Transverse colon (tissue), 4 donors: ENCODE data around the gene ERN2. TPM values are rescaled to one million over a fixed set of nuclear protein-coding genes. Genes with fewer than 3 reads are reported as not detected.
"Not testable (repeated sequence)": the region's sequence is repeated elsewhere in the genome, so short reads cannot be mapped to it uniquely, and the experiment has no call there.

Experiments used
- DNase-seq: peaks from one replicate; pipeline ENCODE4 v3.0.0-alpha.2; 2019
- H3K27ac ChIP-seq, 4 donors: fragments of 200-600 bp; sonication (generic); 2 replicates each; pipeline ENCODE4 v1.5.1; 2016 to 2018; ENCODE audit warnings: inconsistent platforms in 4 of 4
- H3K27me3 ChIP-seq: fragments of 200-600 bp; sonication (generic); 2 replicates; pipeline ENCODE4 v1.5.1; 2017; ENCODE audit warnings: inconsistent platforms
- H3K36me3 ChIP-seq, 4 donors: fragments of 200-600 bp; sonication (generic); 2 replicates each; pipeline ENCODE4 v1.5.1; 2017 to 2019; ENCODE audit warnings: inconsistent platforms in 4 of 4
- H3K4me1 ChIP-seq, 4 donors: fragments of 200-600 bp; sonication (generic); 2 replicates each; pipeline ENCODE4 v1.5.1; 2017 to 2020; ENCODE audit warnings: inconsistent platforms in 4 of 4
- H3K4me3 ChIP-seq, 4 donors: fragments of 200-600 bp; sonication (generic); 1 replicate in 1 of 4; 2 replicates in 3 of 4; pipeline versions ENCODE4 v1.5.1 to v1.6.1; 2017 to 2019; ENCODE audit warnings: inconsistent platforms in 4 of 4
- H3K9me3 ChIP-seq, 2 donors: fragments of 200-600 bp; sonication (generic); 2 replicates each; pipeline ENCODE4 v1.5.1; 2017 to 2019; ENCODE audit warnings: inconsistent platforms in 2 of 2
- EP300 ChIP-seq: sonication (generic); formaldehyde crosslinking; IDR thresholded peaks from one replicate; pipeline ENCODE4 v1.6.1; 2017; ENCODE audit warnings: antibody characterized with exemption, low read depth
- POLR2A ChIP-seq: fragments of 450-650 bp; IDR thresholded peaks from one replicate; pipeline ENCODE4 v1.6.1; 2016; ENCODE audit warnings: antibody characterized with exemption, mild to moderate bottlenecking, moderate library complexity
- POLR2AphosphoS5 ChIP-seq, 3 donors: sonication (generic); formaldehyde crosslinking; IDR thresholded peaks; one replicate each; pipeline ENCODE4 v1.6.1; 2016; ENCODE audit warnings: antibody characterized with exemption in 3 of 3
- WGBS, 2 donors: methylation state at CpG; one replicate each; pipeline ENCODE4 v1.1.5; 2018; ENCODE audit warnings: low coverage in 1 of 2; 5-methylcytosine and 5-hydroxymethylcytosine counted together
- in situ Hi-C, 4 donors: fragments of 200-750 bp; cut with MboI; loops; one replicate each; pipeline versions ENCODE4 v1.15.0 to v1.15.1; 2017; ENCODE audit warnings: low sequenced_read_pairs in 3 of 4, low pct_ligation_motif_present in 1 of 4, low pct_unique_long_range_greater_than_20kb in 1 of 4
- intact Hi-C: fragments of 100-400 bp; cut with DNase I; formaldehyde crosslinking; loops from one replicate; pipeline ENCODE4 v1.15.1; 2023; ENCODE audit warnings: low total_unique reads
- total RNA-seq, 4 donors: library from RNA; depleted of rRNA; stranded (reverse); fragments of >200 nt; gene quantifications; one replicate each; pipeline ENCODE4 v1.1.0, GENCODE V29; 2016
- TF ChIP-seq, protein P1 (sequence below), 5 experiments: fragments of 200-600 bp in 3 of 5; fragments of 450-650 bp in 2 of 5; sonication (generic) in 3 of 5; IDR thresholded peaks; 1 replicate in 2 of 5; 2 replicates in 3 of 5; pipeline ENCODE4 v1.5.1; 2016 to 2017; ENCODE audit warnings: antibody characterized with exemption in 5 of 5, inconsistent platforms in 3 of 5, mild to moderate bottlenecking in 2 of 5, moderate library complexity in 1 of 5

ERN2 gene
- total RNA-seq, 4 donors from 2014 or later = 114 to 408 (median 168) TPM

- 73 to 77% methylated on average over 3 of the region's 3 CpGs for WGBS, 2 donors
Observed at GRCh38 chr16:23724785-23725131, 11.7 kb upstream of the ERN2 start.

GRCh38 chr16:23724096-23724784 lies 11.2 kb upstream of the ERN2 start:
- intact Hi-C loops = no loop called here
- H3K27ac ChIP-seq = no peak overlapping the region
- in situ Hi-C loops = no loop called here
- no peak overlapping the region for H3K4me3 ChIP-seq
- WGBS, 2 donors = 74 to 79% methylated on average over 8 of the region's 8 CpGs
- no peaks in the 10 kb centered on the region for H3K27me3 ChIP-seq
- H3K36me3 ChIP-seq = no peaks in the 10 kb centered on the region
- H3K9me3 ChIP-seq = no peaks in the 10 kb centered on the region
- TF ChIP-seq EP300 (no peak), POLR2A (no peak), POLR2AphosphoS5 (IDR thresholded peaks at IDR 0.05) (no peak)
- TF ChIP-seq, protein P1, sequence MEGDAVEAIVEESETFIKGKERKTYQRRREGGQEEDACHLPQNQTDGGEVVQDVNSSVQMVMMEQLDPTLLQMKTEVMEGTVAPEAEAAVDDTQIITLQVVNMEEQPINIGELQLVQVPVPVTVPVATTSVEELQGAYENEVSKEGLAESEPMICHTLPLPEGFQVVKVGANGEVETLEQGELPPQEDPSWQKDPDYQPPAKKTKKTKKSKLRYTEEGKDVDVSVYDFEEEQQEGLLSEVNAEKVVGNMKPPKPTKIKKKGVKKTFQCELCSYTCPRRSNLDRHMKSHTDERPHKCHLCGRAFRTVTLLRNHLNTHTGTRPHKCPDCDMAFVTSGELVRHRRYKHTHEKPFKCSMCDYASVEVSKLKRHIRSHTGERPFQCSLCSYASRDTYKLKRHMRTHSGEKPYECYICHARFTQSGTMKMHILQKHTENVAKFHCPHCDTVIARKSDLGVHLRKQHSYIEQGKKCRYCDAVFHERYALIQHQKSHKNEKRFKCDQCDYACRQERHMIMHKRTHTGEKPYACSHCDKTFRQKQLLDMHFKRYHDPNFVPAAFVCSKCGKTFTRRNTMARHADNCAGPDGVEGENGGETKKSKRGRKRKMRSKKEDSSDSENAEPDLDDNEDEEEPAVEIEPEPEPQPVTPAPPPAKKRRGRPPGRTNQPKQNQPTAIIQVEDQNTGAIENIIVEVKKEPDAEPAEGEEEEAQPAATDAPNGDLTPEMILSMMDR (IDR thresholded peaks at IDR 0.05) = no peak
- H3K4me1 ChIP-seq = peaks cover 0 to 5% (median under 1%) of the 10 kb centered on the region in 4 donors
- no peak for DNase-seq

More at GRCh38 chr16:23724785-23725131, 11.7 kb upstream of the ERN2 start:
- TF ChIP-seq, protein P1 (IDR thresholded peaks at IDR 0.05) = no peak
- TF ChIP-seq EP300 (no peak), POLR2AphosphoS5 (IDR thresholded peaks at IDR 0.05) (no peak), POLR2A (no peak)
- Histone ChIP-seq H3K27ac (no peak overlapping the region), H3K36me3 (no peaks in the 10 kb centered on the region), H3K9me3 (no peaks in the 10 kb centered on the region), H3K27me3 (no peaks in the 10 kb centered on the region), H3K4me1 (peaks cover 0 to 10% (median 3%) of the 10 kb centered on the region in 4 donors), H3K4me3 (no peak overlapping the region)
- no peak for DNase-seq
- in situ Hi-C loops = loop anchor here in 1 of 4 donors (25.0 kb wide), 1 partner anchor 538 kb away; the partner anchor contains the start of gene CACNG3
- intact Hi-C loops = no loop called here

DNA sequence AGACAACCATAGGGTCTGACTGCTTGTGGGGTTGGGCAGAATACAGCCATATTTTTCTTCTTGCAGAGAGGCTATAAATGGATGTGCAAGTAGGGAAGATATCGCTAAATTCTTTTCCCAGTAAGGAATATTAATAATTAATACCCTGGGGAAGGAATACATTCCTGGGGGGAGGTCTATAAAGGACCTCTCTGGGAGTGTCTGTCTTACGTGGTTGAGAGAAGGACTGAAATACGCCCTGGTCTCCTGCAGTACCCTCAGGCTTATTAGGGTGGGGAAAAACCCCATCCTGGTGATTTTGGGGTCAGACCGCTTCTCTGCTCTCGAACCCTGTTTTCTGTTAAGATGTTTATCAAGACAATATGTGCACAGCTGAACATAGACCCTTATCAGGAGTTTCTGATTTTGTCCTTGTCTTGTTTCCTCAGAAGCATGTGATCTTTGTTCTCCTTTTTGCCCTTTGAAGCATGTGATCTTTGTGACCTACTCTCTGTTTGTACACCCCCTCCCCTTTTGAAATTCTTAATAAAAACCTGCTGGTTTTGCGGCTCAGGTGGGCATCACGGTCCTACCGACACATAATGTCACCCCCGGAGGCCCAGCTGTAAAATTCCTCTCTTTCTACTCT lies 9.7 kb upstream of the ERN2 start:
- H3K36me3 ChIP-seq, H3K4me1 ChIP-seq, H3K4me3 ChIP-seq, H3K9me3 ChIP-seq, intact Hi-C loops, H3K27me3 ChIP-seq, H3K27ac ChIP-seq, in situ Hi-C loops, DNase-seq: not testable (repeated sequence)
- WGBS, 2 donors = 65 to 81% methylated on average over 4 to 9 of the region's 9 CpGs

DNA sequence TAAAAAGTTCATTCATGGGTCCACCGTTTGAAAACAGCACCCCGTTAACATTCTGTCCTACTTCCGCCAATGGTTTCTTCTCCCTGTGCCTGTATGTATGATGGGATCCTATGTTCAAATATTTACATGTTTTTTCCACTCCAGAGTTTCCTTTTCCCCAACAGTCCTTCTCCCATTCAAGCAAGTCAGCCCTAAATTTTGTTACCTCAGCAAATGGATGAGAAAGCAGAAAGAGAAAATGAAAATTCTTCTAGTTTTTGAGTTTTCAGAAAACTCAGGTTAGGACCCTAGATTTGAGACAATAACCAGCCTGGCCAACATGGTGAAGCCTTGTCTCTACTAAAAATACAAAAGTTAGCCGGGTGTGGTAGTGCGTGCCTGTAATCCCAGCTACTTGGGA lies 3.5 kb upstream of the ERN2 start:
- Histone ChIP-seq H3K4me3 (no peak overlapping the region), H3K27me3 (peaks cover 34% of the 10 kb centered on the region), H3K9me3 (no peaks in the 10 kb centered on the region), H3K27ac (no peak overlapping the region), H3K4me1 (peaks cover 0 to 3% (median 1%) of the 10 kb centered on the region in 4 donors), H3K36me3 (no peaks in the 10 kb centered on the region)
- in situ Hi-C loops (no loop called here), intact Hi-C loops (no loop called here)
- DNase-seq = no peak
- TF ChIP-seq EP300 = no peak
- no peak for TF ChIP-seq POLR2AphosphoS5 (IDR thresholded peaks at IDR 0.05)
- WGBS, 2 donors = 86 to 91% methylated on average over 5 of the region's 5 CpGs

DNA sequence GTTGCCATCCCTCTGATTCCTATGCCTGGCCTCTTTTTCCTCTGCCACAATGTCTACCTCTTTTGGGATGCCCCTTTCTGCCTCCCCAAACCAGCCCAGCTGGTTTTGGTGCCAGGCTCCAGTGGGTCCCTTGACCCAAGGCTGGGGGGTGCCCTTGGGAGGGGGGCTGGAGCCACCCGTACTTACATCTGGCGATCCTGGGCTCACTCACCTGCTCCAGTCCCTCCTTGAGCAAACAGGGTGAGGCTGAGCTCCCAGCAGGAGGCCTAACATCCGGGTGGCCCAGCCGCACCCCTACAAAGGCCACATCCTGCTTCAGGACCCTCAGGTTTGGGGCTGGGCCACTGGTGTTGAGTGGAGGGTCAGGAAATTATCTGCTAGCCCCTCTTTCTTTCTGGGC lies 1.2 kb downstream of the ERN2 start:
- in situ Hi-C loops = no loop called here
- intact Hi-C loops = no loop called here
- no peaks in the 10 kb centered on the region for H3K9me3 ChIP-seq
- TF ChIP-seq EP300 = peak; percentile 8
- TF ChIP-seq POLR2AphosphoS5 (IDR thresholded peaks at IDR 0.05) = peak; percentile 34 to 75 (median 57)
- TF ChIP-seq, protein P1 (IDR thresholded peaks at IDR 0.05) = no peak
- peak; percentile 62 for TF ChIP-seq POLR2A
- H3K27ac ChIP-seq = peak overlapping the region; percentile 81 to 89 (median 88)
- H3K36me3 ChIP-seq = no peaks in the 10 kb centered on the region
- peaks cover 0 to 10% (median 2%) of the 10 kb centered on the region in 4 donors for H3K4me1 ChIP-seq
- peak; percentile 83 for DNase-seq
- H3K4me3 ChIP-seq = peak overlapping the region in 3 of 4 donors; percentile 45 to 65 (median 53)
- 31% methylated on average over 4 of the region's 4 CpGs; no CpG with 5 or more reads in 1 of the 2 donors for WGBS, 2 donors
- peaks cover 34% of the 10 kb centered on the region for H3K27me3 ChIP-seq
